OCI-LY7 (cell line): ENCODE results near the gene THSD7A.

ENCODE experiments used
- EZH2phosphoT487 ChIP-seq: fragments of 200-600 bp; sonication (generic); IDR thresholded peaks from 2 replicates; pipeline ENCODE4 v1.6.1; 2018; ENCODE audit warnings: low read depth, borderline replicate concordance, mild to moderate bottlenecking, mixed run types, antibody characterized with exemption, low read length, moderate library complexity, mixed read lengths
- TF ChIP-seq, protein P1 (sequence below): fragments of 200-600 bp; sonication (generic); conservative IDR thresholded peaks from 2 replicates; pipeline ENCODE4 v1.5.1; 2014; ENCODE audit warnings: mild to moderate bottlenecking, antibody characterized with exemption, low read length, moderate library complexity, mixed read lengths

GRCh38 chr7:11650500-11650899 is 181.5 kb downstream of the THSD7A start:
- TF ChIP-seq, protein P1, sequence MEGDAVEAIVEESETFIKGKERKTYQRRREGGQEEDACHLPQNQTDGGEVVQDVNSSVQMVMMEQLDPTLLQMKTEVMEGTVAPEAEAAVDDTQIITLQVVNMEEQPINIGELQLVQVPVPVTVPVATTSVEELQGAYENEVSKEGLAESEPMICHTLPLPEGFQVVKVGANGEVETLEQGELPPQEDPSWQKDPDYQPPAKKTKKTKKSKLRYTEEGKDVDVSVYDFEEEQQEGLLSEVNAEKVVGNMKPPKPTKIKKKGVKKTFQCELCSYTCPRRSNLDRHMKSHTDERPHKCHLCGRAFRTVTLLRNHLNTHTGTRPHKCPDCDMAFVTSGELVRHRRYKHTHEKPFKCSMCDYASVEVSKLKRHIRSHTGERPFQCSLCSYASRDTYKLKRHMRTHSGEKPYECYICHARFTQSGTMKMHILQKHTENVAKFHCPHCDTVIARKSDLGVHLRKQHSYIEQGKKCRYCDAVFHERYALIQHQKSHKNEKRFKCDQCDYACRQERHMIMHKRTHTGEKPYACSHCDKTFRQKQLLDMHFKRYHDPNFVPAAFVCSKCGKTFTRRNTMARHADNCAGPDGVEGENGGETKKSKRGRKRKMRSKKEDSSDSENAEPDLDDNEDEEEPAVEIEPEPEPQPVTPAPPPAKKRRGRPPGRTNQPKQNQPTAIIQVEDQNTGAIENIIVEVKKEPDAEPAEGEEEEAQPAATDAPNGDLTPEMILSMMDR: no peak
- TF ChIP-seq EZH2phosphoT487: no peak
